Astrocyte (in vitro differentiated cells and primary cell): ENCODE results near the gene DKKL1.
"Not testable (repeated sequence)": the region's sequence is repeated elsewhere in the genome, so short reads cannot be mapped to it uniquely, and the experiment has no call there.

Experiments used
- CTCF ChIP-seq: IDR thresholded peaks from 2 replicates; pipeline ENCODE4 v1.5.1; 2011; ENCODE audit warnings: low read depth, mild to moderate bottlenecking, inconsistent platforms, low read length, moderate library complexity; ENCODE audit not compliant: insufficient read depth
- EZH2 ChIP-seq: IDR thresholded peaks from 2 replicates; pipeline ENCODE4 v1.6.1; 2012; ENCODE audit warnings: mild to moderate bottlenecking, low read length, inconsistent platforms; ENCODE audit not compliant: insufficient read depth

- not testable (repeated sequence) for TF ChIP-seq CTCF, EZH2
Observed at GRCh38 chr19:49331187-49331586, 32.5 kb upstream of the DKKL1 start.
